DND-41 (cell line): ENCODE results near the gene KLHL42.

ENCODE experiments used
- EZH2 ChIP-seq: IDR thresholded peaks from 3 replicates; pipeline ENCODE4 v1.6.1; 2012; ENCODE audit warnings: borderline replicate concordance, low read depth, mild to moderate bottlenecking, moderate library complexity, low read length, inconsistent platforms; ENCODE audit not compliant: severe bottlenecking
- TF ChIP-seq, protein P1 (sequence below): IDR thresholded peaks from 2 replicates; pipeline ENCODE4 v1.5.1; 2012; ENCODE audit warnings: borderline replicate concordance, low read length, moderate library complexity, mild to moderate bottlenecking; ENCODE audit not compliant: poor library complexity, severe bottlenecking; ENCODE audit errors: extremely low read depth

GRCh38 chr12:27841392-27841882, 61.4 kb downstream of the KLHL42 start:
- TF ChIP-seq, protein P1, sequence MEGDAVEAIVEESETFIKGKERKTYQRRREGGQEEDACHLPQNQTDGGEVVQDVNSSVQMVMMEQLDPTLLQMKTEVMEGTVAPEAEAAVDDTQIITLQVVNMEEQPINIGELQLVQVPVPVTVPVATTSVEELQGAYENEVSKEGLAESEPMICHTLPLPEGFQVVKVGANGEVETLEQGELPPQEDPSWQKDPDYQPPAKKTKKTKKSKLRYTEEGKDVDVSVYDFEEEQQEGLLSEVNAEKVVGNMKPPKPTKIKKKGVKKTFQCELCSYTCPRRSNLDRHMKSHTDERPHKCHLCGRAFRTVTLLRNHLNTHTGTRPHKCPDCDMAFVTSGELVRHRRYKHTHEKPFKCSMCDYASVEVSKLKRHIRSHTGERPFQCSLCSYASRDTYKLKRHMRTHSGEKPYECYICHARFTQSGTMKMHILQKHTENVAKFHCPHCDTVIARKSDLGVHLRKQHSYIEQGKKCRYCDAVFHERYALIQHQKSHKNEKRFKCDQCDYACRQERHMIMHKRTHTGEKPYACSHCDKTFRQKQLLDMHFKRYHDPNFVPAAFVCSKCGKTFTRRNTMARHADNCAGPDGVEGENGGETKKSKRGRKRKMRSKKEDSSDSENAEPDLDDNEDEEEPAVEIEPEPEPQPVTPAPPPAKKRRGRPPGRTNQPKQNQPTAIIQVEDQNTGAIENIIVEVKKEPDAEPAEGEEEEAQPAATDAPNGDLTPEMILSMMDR: no peak
- no peak for TF ChIP-seq EZH2
